GM21515 (cell line): ENCODE results near the gene WSCD2.

ENCODE experiments used
- ATAC-seq: cut with Tn5 transposase; IDR thresholded peaks from one replicate; pipeline ENCODE4 v1.9.1; 2021; ENCODE audit not compliant: unreplicated experiment

The WSCD2 gene

GRCh38 chr12:108296945-108297344, 167.9 kb downstream of the WSCD2 start:
- ATAC-seq, result no peak

DNA sequence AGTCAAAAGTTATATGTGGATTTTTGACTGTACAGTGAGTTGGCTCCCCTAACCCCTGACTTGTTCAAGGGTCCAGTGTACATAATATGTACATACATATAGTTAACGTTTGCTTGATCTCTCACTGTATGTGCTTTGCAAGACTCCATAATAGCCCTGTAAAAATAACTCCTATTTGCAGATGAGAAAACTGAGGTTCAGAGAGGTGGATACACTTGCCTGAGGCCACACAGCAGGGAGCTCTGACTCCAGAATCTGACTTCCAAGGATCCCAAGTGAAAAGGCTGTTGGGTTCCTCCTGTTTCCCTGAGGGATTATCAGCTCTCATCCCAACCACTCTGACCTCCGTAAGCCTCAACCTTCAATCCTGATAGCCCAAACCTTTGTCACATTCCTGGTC, 168.3 kb downstream of the WSCD2 start:
- ATAC-seq, result no peak

DNA sequence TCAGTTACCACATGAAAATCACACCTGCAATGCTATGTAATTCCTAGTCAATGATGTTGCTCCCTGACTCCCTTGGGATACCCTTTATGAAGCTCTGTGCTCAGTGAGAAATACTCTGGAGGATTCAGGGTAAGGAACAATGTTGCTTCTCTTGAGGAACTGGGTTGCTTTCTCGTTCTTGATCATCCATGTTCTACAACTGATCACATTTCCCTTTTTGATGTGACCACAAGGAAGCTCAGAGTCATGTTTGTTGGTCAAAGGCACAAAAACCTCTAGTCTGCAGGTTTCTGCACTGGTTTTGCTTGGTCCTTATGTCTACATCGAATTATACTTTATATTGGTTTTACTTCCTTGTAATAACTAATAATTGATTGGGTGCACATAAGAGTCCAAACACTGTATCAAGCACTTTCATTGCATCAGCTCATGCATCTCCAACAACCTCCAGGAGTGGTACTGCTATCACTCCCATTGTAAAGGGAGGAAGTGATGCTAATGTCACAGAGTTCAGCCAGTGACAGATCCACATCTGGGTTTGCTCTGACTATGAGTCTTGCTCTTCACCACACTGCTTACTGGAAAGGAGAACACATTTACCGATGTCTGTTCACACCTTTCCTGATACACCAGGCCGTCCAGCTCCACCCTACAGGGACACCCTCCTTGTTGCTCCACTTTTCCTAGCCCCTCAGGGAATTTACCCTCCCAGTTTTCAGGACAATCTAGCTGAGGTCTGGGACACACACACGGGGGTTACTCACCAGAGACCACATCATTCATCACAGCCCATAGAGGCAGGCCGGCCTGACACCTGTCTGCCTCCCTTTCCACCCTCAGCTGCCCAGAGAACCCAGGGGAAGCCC, 169.0 kb downstream of the WSCD2 start:
- peak; percentile 67 for ATAC-seq

DNA sequence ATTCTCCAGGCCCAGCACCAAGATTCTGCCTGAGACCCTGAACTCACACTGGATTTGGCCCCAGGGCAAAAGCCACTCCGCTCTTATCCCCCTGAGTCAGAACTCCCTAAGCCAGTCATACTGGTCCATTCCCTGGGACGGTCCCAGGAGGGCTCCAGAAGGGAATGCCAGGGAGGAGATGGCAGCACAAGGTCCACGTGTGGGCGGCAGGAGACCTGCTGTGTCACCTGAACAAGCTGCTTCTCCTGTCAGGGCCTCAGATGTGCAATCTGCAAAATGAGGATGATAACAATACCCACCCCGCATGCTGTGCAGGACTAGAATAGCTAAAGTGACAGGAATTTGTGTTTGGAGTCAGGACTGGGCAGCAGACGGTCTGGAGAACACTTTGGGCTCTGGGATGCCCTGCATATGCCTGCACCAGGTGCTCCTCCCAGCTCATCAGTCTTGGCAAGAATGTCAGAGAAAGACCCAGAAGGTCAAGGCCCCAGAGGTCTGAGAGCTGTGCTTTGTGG, 169.7 kb downstream of the WSCD2 start:
- no peak for ATAC-seq

DNA sequence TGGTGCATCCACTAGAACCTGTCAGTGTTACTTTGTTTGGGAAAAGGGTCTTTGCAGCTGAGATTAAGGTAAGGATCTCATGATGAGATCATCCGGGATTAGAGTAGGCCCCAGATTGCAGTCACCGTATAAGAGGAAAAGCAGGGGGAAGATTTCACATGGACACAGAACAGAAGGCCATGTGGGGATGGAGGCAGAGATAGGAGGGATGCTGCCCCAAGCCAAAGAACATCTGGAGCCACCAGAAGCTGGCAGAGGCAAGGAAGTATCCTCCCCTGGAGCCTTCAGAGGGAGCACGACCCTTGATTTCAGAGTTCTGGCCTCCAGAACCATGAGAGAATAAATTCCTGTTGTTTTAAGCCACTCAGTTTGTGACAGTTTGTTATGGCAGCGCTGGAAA, 170.4 kb downstream of the WSCD2 start:
- ATAC-seq, result no peak
